ENCODE data around the gene TARDBP.

DNA sequence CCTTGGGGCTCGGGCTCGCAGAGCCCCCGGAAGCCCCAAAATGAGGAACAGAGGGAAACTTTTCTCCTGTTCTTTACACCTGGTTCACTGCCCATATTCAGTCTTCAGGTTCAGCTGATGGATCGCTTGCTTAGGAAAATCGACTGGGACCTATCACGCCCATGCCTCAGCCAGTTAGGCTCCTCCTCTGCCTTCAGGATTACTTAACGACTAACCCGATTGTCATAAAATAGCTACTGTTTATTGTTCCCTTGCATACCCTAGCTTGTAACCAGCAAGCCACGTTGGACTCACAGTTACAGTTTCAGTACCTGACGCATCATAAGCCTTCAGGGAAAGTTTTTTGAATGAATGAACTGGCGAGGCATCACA lies 692 bp downstream of the TARDBP start:
- TF ChIP-seq POLR2A (IDR thresholded peaks at IDR 0.05; ENCODE audit: borderline replicate concordance, extremely low read depth, insufficient read depth, insufficient read length) (no peak), EZH2 (IDR thresholded peaks at IDR 0.05) (no peak), JUND (IDR thresholded peaks at IDR 0.05) (no peak), ZNF274 (IDR thresholded peaks at IDR 0.05; ENCODE audit: low read depth, low read length) (no peak), ELF1 (IDR thresholded peaks at IDR 0.05; ENCODE audit: borderline replicate concordance, low read depth) (no peak), TCF7L2 (IDR thresholded peaks at IDR 0.05; ENCODE audit: borderline replicate concordance, extremely low read depth, insufficient read depth, insufficient read length) (no peak), ZFX (IDR thresholded peaks at IDR 0.05) (no peak), POLR2AphosphoS5 (IDR thresholded peaks at IDR 0.05; ENCODE audit: low read depth, low read length) (no peak), RAD21 (IDR thresholded peaks at IDR 0.05; ENCODE audit: low read depth) (no peak), SIN3A (IDR thresholded peaks at IDR 0.05; ENCODE audit: low read depth) (no peak)
- TF ChIP-seq, protein P1, sequence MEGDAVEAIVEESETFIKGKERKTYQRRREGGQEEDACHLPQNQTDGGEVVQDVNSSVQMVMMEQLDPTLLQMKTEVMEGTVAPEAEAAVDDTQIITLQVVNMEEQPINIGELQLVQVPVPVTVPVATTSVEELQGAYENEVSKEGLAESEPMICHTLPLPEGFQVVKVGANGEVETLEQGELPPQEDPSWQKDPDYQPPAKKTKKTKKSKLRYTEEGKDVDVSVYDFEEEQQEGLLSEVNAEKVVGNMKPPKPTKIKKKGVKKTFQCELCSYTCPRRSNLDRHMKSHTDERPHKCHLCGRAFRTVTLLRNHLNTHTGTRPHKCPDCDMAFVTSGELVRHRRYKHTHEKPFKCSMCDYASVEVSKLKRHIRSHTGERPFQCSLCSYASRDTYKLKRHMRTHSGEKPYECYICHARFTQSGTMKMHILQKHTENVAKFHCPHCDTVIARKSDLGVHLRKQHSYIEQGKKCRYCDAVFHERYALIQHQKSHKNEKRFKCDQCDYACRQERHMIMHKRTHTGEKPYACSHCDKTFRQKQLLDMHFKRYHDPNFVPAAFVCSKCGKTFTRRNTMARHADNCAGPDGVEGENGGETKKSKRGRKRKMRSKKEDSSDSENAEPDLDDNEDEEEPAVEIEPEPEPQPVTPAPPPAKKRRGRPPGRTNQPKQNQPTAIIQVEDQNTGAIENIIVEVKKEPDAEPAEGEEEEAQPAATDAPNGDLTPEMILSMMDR (IDR thresholded peaks at IDR 0.05 in 2 of 3, conservative IDR thresholded peaks at IDR 0.05 in 1 of 3; ENCODE audit: borderline replicate concordance in 1 of 3, insufficient read depth in 1 of 3, low read depth in 2 of 3, low read length in 2 of 3), result no peak
- TF ChIP-seq, protein P2, sequence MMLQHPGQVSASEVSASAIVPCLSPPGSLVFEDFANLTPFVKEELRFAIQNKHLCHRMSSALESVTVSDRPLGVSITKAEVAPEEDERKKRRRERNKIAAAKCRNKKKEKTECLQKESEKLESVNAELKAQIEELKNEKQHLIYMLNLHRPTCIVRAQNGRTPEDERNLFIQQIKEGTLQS (IDR thresholded peaks at IDR 0.05), result no peak

All from HCT116 (cell line).